ENCODE data around the gene ZFP57.
A peak's percentile ranks its signal among the peaks of the same experiment; 100 is the strongest.

The ZFP57 gene

DNA sequence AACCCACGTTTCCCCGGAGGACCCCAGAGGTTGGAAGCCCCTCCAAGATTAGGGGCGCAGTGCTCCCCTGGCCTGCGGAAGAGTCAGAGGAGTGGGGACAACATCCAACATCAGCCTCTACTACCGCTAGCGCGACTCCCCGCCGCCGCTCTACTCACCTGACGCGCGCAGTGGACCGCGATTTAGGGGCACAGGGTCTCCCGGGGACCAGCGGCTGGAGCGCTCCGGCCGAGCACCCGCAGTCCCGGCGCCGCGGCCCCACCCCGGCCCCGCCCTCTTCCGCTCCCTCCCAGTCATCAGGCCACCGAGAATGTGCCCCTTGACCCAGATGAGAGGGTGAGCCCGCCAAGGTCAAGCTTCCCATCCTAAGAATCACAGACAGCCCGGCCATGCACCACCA is at the start of gene ZFP57:
TSS of gene ZFP57 (minus strand) at position 249 of the 400 bp plus-strand sequence. CDS start 4,149 bp downstream, outside the sequence.
- no peak for DNase-seq (ENCODE audit: low spot score)

DNA sequence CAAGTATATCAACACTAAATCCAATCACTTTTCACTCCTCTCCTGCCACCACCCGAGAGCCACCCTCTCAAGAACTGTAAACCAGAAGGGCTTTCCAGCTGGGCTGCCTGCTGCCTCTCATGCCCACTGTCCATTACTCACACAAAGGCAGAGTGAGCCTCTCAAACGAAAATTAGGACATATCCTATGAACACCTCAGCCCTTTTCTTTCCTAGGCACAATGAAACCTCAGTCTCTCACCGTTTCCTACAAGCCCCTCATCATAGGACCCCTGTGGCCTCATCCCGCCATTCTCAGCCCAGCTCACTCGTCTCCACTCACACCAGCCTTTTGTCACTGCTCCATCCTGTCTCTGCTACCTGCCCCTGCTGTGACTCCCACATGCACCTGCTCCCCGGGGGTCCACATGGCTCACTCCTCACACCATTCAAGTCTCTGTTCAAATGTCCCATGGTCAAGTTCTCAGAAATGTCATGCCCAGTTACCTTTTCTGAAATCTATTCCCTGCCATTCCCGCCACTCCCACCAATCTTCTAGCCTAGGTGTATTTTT is 49.7 kb upstream of the ZFP57 start:
- DNase-seq (ENCODE audit: low spot score), result no peak

DNA sequence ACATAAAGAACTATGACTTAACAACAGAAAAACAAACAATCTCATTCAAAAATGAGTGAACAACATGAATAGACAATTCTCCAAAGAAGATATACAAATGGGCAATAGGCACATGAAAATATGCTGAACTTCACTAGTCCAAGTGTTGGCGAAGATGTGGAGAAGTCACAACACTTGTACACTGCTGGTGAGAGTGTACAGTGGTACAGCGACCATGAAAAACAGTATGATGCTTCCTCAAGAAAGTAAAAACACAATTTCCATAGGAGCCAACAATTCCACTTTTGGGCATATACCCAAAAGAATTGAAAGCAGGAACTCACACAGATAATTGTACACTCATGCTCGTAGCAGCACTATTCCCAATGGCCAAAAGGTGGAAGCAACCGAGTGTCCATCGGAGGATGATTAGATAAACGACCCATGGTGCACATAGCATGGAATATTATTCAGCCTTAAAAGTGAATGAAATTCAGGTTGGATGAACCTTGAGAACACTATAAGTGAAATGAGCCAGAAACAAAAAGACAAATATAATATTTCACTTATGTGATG is 48.9 kb upstream of the ZFP57 start:
- DNase-seq (ENCODE audit: low spot score), result no peak

DNA sequence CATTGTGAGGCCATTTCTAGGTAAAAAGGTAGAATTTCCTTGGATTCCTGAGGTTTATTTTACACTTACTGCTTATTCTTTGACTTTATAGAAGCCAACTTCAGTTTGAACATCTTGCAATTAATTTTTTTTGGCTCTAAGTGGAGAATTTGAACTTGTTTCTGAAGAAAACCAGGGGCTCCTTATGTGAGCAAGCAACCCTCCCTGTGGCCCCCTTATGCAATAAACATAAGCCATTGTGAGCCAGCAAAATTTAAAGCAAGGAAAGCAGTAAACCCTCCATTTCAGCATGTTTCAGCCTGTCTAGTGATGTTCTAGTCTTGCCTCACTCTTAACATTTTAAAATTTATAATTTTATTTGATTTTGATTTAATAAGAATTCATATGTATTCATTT is 47.9 kb upstream of the ZFP57 start:
- no peak for DNase-seq (ENCODE audit: low spot score)

DNA sequence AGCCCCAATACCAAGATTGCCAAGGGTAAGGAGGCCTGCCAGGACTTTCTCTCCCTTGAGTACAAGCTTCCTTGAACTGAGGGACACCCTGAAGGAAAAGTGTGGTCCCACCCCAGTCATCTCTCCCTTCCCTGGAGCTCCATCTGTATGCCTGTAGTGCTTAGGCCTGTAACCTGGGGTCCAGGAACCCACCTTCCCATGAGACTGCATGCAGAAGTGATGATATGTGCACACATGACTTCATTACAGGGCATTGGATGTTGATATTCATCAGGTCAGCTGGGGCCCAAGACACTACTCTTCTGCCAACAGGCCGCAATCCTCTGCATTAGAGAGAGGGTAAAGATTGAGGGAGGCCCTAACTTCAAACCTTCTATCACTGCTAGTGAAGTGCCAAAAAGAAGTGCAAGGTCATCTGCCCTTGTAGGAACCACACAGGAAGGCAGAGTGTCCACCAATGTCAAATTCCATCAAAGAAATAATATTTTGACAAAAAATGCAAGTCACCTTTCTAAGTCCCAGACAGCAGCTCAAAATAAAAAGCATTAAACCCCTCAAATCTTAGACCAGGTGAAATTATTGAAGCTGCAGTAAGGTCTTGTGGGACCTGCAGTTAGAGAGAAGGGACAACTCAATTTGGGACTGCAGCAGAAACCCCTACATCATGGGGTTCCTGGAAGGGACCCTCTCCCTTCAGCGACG is 47.4 kb upstream of the ZFP57 start:
- DNase-seq (ENCODE audit: low spot score), result no peak

DNA sequence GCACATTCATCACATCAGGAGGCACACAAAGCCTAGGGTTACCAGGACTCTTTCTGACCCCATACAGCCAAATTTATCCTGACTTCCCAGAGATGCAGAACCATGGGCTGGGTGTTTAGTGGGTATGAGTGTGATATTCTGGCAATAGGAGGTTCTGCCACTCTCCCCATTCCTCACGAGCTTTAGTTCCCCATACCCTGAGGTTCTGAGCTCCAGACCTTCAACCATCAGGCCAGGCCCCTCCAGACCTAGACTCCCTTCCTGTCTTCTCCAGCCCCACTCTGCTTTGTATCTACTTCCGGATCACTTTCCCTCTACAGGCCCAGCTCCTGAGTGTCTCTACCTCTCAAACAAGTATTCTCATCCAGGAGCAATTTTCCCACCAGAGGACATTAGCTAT is 46.7 kb upstream of the ZFP57 start:
- DNase-seq (ENCODE audit: low spot score), result no peak

DNA sequence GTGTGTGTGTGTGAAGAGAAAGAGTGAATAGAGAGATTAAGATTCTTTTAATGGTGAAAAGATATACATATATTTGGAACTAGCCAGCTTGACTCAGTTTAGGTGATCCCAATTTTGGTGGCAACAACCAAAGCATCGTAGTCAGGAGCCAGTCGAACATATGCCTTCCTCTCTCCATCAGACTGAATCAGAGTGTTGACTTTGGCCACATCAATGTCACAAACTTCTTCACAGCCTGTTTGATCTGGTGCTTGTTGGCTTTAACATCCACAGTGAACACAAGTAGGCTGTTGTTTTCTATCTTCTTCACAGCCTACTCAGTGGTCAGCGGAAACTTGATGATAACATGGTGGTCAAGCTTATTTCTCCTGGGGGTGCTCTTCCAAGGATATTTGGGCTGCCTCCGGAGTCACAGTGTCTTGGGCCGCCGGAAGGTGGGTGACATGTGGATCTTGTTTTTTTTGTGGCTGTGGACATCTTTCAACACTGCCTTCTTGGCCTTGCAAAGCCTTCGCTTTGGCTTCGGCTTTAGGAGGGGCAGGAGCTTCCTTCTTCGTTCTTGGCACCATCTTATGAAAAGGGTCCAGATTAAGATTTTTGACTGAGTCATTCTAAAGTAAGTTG is 45.7 kb upstream of the ZFP57 start:
- DNase-seq (ENCODE audit: low spot score), result no peak

DNA sequence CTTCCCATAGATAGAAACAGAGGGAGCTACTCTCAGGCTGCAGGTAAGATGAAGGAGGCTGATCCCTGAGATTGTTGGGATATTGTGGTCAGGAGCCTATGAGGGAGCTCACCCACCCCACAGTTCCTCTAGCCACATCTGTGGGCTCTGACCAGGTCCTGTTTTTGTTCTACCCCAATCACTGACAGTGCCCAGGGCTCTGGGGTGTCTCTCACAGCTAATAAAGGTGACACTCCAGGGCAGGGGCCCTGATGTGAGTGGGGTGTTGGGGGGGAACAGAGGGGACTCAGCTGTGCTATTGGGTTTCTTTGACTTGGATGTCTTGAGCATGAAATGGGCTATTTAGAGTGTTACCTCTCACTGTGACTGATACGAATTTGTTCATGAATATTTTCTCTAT is 45.0 kb upstream of the ZFP57 start:
- no peak for DNase-seq (ENCODE audit: low spot score)

DNA sequence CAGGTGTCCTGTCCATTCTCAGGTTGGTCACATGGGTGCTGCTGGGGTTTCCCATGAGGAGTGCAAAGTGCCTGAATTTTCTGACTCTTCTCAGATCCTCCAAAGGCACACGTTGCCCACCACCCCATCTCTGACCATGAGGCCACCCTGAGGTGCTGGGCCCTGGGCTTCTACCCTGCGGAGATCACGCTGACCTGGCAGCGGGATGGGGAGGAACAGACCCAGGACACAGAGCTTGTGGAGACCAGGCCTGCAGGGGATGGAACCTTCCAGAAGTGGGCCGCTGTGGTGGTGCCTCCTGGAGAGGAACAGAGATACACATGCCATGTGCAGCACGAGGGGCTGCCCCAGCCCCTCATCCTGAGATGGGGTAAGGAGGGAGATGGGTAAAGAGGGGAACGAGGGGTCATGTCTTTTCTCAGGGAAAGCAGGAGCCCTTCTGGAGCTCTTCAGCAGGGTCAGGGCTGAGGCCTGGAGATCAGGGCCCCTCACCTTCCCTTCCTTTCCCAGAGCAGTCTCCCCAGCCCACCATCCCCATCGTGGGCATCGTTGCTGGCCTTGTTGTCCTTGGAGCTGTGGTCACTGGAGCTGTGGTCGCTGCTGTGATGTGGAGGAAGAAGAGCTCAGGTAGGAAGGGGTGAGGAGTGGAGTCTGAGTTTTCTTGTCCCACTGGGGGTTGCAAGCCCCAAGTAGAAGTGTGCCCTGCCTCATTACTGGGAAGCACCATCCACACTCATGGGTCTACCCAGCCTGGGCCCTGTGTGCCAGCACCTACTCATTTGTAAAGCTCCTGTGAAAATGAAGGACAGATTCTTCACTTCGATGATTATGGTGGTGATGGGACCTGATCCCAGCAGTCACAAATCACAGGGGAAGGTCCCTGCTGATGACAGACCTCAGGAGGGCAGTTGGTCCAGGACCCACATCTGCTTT is 44.3 kb upstream of the ZFP57 start:
- DNase-seq (ENCODE audit: low spot score), result no peak

DNA sequence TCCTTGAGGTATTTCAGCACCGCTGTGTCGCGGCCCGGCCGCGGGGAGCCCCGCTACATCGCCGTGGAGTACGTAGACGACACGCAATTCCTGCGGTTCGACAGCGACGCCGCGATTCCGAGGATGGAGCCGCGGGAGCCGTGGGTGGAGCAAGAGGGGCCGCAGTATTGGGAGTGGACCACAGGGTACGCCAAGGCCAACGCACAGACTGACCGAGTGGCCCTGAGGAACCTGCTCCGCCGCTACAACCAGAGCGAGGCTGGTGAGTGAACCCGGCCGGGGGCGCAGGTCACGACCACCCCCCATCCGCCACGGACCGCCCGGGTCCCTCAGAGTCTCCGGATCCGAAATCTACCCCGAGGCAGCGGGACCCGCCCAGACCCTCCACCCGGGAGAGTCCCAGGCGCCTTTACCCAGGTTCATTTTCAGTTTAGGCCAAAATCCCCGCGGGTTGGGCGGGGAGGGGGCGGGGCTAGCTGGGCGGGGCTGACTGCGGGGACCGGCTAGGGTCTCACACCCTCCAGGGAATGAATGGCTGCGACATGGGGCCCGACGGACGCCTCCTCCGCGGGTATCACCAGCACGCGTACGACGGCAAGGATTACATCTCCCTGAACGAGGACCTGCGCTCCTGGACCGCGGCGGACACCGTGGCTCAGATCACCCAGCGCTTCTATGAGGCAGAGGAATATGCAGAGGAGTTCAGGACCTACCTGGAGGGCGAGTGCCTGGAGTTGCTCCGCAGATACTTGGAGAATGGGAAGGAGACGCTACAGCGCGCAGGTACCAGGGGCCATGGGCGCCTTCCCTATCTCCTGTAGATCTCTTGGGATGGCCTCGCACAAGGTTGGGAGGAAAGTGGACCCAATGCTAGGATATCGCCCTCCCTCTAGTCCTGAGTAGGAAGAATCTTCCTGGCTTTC is 43.0 kb upstream of the ZFP57 start:
- peak; percentile 41 for DNase-seq (ENCODE audit: low spot score)

DNA sequence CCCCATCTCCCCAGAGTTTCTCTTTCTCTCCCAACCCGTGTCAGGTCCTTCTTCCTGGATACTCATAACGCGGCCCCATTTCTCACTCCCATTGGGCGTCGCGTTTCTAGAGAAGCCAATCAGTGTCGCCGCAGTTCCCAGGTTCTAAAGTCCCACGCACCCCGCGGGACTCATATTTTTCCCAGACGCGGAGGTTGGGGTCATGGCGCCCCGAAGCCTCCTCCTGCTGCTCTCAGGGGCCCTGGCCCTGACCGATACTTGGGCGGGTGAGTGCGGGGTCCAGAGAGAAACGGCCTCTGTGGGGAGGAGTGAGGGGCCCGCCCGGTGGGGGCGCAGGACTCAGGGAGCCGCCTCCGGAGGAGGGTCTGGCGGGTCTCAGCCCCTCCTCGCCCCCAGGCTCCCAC is 42.3 kb upstream of the ZFP57 start, which contains the start of gene HLA-F:
TSS of gene HLA-F (plus strand) at position 173 of the 404 bp plus-strand sequence. CDS start at position 203, 30 bp downstream.
- peak; percentile 91 for DNase-seq (ENCODE audit: low spot score)

DNA sequence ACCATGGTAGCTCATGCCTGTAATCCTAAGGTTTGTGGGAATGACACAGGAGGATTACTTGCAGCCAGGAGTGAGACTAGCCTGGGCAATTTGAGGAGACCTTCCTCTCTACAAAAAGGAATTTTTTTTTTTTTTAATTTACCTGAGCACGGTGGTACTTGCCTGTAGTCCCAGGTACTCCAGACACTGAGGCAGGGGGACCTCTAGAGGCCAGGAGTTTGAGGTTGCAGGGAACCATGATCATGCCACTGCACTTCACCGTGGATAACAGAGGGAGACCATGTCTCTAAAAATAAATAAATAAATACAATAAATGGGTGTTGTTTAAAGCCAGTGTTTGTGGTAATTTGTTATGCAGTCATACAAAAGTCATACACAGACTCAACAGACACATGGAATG is 39.9 kb upstream of the ZFP57 start:
- no peak for DNase-seq (ENCODE audit: low spot score)

DNA sequence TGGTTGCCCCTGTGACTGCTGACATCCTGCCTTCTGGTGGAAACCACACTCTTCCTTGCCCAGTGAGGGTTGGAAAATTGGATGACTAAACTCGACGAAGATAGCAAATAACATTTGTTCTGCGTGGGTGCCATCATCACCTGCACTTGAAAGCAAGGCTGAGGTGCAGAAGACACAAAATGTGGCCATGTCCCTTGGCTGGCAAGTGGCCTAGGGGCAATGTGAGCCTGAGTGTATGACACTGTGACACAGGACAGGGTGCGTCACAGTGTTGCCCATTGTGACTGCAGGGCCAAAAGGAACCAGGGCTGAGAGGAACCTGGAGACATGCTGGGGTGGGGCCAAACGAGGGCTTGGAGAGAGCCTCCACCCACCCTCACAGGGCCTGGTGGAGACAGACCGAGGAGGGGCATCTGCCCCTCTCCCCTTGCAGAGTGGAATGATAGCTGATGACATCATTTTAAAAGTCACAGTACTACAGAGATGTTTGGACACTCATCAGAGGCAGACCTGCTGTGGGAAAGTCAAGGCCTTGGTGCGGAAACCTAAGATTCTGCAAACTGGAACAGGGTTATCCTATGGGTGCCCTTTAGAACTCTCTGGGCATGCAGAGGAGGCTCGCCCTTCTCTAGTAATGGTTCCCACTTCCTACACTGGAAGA is 29.5 kb upstream of the ZFP57 start:
- DNase-seq (ENCODE audit: low spot score), result no peak

DNA sequence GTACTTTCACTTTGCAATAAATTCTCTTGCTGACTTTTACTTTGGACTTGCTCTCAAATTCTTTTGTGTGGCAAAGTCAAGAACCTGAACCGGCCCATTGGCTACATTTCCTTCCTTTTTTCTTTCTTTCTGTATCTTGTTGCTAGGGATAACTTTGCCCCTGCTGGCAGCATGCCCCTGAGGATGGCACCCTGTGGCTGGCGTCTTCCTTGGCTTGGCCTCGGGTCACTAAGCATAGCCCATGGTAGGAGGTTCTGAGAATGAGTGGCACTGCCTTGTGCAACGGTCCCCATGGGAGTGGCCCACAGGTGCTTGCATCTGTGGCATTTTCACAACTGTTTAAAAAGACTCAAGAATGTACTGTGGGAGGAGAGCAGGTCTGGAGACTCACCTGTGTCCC is 28.2 kb upstream of the ZFP57 start:
- no peak for DNase-seq (ENCODE audit: low spot score)

DNA sequence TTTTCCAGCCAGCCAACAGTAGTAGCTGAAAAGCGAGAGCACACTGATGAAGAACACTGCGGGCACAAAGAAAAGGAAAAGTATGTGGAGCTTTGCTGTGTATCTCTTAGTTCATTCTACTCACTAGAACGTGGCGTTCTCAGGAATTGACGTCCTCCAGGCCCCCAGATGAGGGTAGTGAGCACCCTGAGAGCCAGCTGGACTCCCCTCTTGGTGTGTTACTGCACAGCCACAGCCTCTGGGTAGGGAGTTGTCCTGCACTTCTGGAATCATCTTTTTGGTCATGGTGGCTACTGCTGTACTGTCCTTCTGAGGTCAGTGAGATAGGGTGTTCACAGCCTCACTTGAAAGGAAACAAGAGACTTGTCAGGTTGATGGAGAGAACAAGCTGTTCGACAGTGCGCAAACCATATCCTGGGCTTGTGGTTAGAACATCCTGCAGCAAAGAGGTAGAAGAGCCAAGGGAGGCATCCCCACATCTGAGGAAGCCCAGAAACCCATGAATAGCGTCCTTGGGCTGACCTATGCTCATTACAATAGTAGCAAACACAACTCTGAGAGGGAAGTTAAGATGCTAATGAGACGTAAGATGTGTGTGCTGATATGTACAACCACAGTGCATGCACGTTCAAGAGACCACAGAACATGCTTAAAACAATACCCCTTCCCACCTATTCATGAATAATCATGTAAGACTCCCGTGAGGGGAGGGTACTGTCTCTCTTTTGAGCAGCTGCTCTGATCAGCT is 27.7 kb upstream of the ZFP57 start:
- DNase-seq (ENCODE audit: low spot score), result no peak

DNA sequence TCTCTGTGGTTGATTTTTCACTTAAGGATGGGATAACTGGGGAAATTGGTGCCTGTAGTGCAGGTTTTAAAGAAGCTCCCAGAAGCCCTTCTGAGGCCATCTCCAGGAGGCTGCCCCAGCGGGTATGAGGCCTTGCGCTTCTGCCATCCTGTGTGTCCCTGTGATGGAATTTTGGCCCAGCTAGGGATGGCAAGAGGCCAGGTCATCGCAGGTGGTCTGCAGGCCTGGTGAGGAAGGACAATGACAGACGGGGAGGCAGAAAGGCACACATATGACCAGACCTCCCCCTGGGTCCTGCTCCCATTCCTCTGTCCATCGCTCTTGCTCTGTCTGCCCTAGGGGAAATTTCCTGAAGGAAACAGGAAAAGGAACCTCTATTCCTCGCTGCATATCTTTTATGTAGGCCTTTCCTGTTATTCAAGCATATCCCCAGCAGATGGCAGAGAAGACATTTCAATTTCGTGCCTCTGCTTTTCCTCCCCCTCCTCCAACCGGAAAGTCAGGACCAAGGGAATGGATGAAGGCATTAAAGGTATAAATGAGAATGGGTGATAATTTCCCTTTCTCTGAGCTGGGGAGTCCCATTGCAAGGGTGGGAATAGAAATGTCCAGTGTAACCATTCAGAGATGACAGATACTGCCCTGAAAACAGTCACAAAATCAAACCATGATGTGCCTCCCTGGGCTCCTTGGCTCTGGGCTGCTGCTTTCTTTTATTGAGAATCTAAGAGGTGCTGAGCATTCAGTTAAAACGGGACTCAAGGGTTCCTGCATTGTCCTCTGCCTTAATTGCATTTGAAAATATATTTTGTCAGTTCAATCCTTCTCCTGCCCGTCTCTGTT is 24.7 kb upstream of the ZFP57 start:
- DNase-seq (ENCODE audit: low spot score), result peak; percentile 57

DNA sequence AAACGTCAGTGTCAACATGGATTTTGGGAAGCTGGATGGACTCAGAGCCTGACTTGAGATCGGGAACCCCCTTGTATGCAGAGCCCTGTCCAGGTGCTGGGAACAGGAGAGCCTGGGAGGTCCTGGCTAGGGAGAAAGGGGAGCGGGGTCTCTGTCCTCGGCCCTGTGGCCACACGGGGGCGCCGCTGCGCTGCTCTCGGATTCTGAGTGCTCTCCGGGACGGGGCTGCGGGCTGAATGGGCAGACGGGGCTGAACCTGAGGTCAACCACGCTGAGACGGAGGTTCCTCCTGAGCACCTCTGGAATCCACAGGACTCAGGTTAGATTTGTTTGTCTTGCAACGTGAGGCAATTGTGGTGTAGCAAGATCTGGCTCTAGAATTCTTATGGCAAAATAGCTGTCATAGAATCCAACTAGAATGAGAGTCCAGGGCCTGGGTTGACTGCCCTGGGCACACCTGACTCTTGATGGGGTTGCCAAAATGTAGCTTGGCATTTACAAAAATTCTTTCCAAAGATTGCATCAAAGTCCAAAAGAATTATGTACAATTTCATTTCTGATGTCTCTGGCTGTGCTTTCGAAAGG is 21.7 kb upstream of the ZFP57 start:
- peak; percentile 62 for DNase-seq (ENCODE audit: low spot score)
